ENCODE results near the gene KRT3. TPM values are rescaled to one million over a fixed set of nuclear protein-coding genes. Genes with fewer than 3 reads are reported as not detected.

The KRT3 gene
- total and polyA plus RNA-seq, 9 of the 15 experiments (the other 6 are each of a cell fraction or from before 2014, with no cell fraction given): not detected

- TF ChIP-seq ZBTB11 (CRISPR knock-in tag; IDR thresholded peaks at IDR 0.05) (no peak), HCFC1 (IDR thresholded peaks at IDR 0.05; ENCODE audit: low read depth, low read length) (no peak; the same call in 1 of the 2 replicates), CHD1 (IDR thresholded peaks at IDR 0.05; ENCODE audit: low read length) (no peak), CTBP1 (IDR thresholded peaks at IDR 0.05; ENCODE audit: borderline replicate concordance) (peak; percentile 97), CEBPB (tag; IDR thresholded peaks at IDR 0.05) (no peak), POLR2AphosphoS2 (IDR thresholded peaks at IDR 0.05; ENCODE audit: low read length) (no peak), SMARCE1 (IDR thresholded peaks at IDR 0.05) (peak; percentile 78), TRIM24 (IDR thresholded peaks at IDR 0.05) (peak; percentile 42 to 63; a peak in 3 of 4 replicates), BDP1 (IDR thresholded peaks at IDR 0.05; ENCODE audit: insufficient read depth, insufficient read length) (no peak), NRF1 (conservative IDR thresholded peaks at IDR 0.05 in 1 of 2, IDR thresholded peaks at IDR 0.05 in 1 of 2) (peak; percentile 60 to 65; a peak in 3 of 4 replicates), POLR3G (IDR thresholded peaks at IDR 0.05; ENCODE audit: extremely low read depth, insufficient read length, insufficient replicate concordance) (no peak), CHD2 (IDR thresholded peaks at IDR 0.05; ENCODE audit: low read depth, low read length) (no peak), ZNF232 (CRISPR knock-in tag; IDR thresholded peaks at IDR 0.05) (0 out of 2 replicates have a peak, but pooled peaks have one; percentile 19), ZNF184 (CRISPR knock-in tag; IDR thresholded peaks at IDR 0.05) (no peak), PTBP1 (IDR thresholded peaks at IDR 0.05; ENCODE audit: low read depth, low read length) (no peak), FOSL1 (tag; conservative IDR thresholded peaks at IDR 0.05) (peak; percentile 53; the same call in 1 of the 2 replicates), ZFP30 (CRISPR knock-in tag; IDR thresholded peaks at IDR 0.05; ENCODE audit: borderline replicate concordance) (no peak), ZNF347 (CRISPR knock-in tag; IDR thresholded peaks at IDR 0.05; ENCODE audit: low read depth) (no peak), ZNF24 (IDR thresholded peaks at IDR 0.05) (no peak), KHSRP (IDR thresholded peaks at IDR 0.05) (no peak), RFX1 (IDR thresholded peaks at IDR 0.05) (no peak)
- TF ChIP-seq, protein P1, sequence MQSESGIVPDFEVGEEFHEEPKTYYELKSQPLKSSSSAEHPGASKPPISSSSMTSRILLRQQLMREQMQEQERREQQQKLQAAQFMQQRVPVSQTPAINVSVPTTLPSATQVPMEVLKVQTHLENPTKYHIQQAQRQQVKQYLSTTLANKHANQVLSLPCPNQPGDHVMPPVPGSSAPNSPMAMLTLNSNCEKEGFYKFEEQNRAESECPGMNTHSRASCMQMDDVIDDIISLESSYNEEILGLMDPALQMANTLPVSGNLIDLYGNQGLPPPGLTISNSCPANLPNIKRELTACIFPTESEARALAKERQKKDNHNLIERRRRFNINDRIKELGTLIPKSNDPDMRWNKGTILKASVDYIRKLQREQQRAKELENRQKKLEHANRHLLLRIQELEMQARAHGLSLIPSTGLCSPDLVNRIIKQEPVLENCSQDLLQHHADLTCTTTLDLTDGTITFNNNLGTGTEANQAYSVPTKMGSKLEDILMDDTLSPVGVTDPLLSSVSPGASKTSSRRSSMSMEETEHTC (IDR thresholded peaks at IDR 0.05): no peak
- TF ChIP-seq, protein P2, sequence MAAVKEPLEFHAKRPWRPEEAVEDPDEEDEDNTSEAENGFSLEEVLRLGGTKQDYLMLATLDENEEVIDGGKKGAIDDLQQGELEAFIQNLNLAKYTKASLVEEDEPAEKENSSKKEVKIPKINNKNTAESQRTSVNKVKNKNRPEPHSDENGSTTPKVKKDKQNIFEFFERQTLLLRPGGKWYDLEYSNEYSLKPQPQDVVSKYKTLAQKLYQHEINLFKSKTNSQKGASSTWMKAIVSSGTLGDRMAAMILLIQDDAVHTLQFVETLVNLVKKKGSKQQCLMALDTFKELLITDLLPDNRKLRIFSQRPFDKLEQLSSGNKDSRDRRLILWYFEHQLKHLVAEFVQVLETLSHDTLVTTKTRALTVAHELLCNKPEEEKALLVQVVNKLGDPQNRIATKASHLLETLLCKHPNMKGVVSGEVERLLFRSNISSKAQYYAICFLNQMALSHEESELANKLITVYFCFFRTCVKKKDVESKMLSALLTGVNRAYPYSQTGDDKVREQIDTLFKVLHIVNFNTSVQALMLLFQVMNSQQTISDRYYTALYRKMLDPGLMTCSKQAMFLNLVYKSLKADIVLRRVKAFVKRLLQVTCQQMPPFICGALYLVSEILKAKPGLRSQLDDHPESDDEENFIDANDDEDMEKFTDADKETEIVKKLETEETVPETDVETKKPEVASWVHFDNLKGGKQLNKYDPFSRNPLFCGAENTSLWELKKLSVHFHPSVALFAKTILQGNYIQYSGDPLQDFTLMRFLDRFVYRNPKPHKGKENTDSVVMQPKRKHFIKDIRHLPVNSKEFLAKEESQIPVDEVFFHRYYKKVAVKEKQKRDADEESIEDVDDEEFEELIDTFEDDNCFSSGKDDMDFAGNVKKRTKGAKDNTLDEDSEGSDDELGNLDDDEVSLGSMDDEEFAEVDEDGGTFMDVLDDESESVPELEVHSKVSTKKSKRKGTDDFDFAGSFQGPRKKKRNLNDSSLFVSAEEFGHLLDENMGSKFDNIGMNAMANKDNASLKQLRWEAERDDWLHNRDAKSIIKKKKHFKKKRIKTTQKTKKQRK (IDR thresholded peaks at IDR 0.05; ENCODE audit: borderline replicate concordance, low read depth, low read length): no peak
These were observed 1.1 kb upstream of the KRT3 start (continued) for GRCh38 chr12:52796839-52797528.
